ENCODE data around the gene PHKG2. TPM values are rescaled to one million over a fixed set of nuclear protein-coding genes. Genes with fewer than 3 reads are reported as not detected.

Gene PHKG2
- total and polyA plus RNA-seq, 3 donors from 2014 or later, result 78.4 to 312 (median 129) TPM

DNA sequence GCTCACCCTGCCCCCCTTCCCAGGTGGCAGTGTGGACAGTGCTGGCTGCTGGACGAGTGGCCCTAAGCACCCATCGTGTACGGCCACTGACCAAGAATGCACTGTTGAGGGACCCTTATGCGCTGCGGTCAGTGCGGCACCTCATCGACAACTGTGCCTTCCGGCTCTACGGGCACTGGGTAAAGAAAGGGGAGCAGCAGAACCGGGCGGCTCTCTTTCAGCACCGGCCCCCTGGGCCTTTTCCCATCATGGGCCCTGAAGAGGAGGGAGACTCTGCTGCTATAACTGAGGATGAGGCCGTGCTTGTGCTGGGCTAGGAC is 8.5 kb downstream of the PHKG2 start:
- intact Hi-C loops (cut with DNase I; ENCODE audit: low total_unique reads), result no loop called here
- TF ChIP-seq POLR2A (IDR thresholded peaks at IDR 0.05), result no peak
- TF ChIP-seq, protein P1, sequence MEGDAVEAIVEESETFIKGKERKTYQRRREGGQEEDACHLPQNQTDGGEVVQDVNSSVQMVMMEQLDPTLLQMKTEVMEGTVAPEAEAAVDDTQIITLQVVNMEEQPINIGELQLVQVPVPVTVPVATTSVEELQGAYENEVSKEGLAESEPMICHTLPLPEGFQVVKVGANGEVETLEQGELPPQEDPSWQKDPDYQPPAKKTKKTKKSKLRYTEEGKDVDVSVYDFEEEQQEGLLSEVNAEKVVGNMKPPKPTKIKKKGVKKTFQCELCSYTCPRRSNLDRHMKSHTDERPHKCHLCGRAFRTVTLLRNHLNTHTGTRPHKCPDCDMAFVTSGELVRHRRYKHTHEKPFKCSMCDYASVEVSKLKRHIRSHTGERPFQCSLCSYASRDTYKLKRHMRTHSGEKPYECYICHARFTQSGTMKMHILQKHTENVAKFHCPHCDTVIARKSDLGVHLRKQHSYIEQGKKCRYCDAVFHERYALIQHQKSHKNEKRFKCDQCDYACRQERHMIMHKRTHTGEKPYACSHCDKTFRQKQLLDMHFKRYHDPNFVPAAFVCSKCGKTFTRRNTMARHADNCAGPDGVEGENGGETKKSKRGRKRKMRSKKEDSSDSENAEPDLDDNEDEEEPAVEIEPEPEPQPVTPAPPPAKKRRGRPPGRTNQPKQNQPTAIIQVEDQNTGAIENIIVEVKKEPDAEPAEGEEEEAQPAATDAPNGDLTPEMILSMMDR (IDR thresholded peaks at IDR 0.05), result no peak
- 90 to 93% methylated on average over 10 to 13 of the region's 13 CpGs for WGBS, 2 donors
- Histone ChIP-seq H3K27ac (no peak overlapping the region), H3K9me3 (no peaks in the 10 kb centered on the region), H3K27me3 (no peaks in the 10 kb centered on the region), H3K36me3 (ENCODE audit: low read depth, missing control alignments) (no peaks in the 10 kb centered on the region), H3K4me1 (peaks cover 7% of the 10 kb centered on the region), H3K4me3 (no peak overlapping the region)
- DNase-seq, result no peak

DNA sequence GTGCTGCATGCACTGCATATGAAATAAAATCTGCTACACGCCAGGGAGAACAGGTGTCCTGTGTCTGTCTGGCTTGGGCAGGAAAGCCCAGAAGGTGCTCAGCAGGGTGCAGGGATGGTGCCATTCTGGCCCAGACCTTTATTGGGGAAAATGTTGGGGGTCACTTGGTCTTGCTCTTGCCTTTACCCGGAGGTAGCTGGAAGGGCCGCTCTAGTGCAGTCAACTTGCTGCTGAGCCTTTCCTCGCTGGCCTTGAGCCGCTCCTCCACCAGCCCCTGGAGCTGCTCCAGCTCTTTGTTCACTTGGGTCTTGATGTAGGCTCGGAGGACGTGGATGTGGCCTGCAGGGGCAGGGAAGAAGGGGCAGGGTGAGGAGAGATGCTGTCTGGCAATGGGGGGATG is 9.1 kb downstream of the PHKG2 start:
- TF ChIP-seq POLR2A (IDR thresholded peaks at IDR 0.05), result no peak
- TF ChIP-seq, protein P1 (IDR thresholded peaks at IDR 0.05), result no peak
- DNase-seq, result peak; percentile 61
- 53 to 61% methylated on average over 5 to 7 of the region's 7 CpGs for WGBS, 2 donors

DNA sequence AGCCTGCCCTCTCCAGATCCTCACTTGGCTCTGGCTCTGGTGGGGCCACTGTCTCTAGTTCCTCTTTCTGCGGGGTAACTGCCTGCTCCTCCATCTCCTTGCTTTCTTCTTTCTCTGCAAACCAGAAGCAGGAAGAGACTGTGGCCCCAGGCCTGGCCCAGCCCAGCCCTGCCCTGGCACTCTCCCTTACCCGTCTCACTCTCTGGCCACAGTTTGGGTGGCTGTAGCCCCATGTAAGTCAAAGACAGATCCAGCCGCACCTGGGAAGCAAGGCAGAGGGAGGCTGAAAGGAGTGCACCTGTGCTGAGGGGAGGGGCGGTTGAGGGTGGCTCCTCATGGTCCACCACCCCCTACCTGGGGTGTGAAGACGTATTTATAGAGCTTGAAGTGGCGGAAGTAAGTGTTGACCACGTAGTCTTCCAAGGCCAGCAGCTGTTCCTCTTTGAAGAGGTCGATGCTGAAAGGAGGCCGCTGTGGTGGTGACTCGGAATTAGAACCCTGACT is 10.8 kb downstream of the PHKG2 start:
- Histone ChIP-seq H3K27me3 (no peaks in the 10 kb centered on the region), H3K9me3 (no peaks in the 10 kb centered on the region), H3K36me3 (ENCODE audit: low read depth, missing control alignments) (no peaks in the 10 kb centered on the region), H3K4me3 (no peak overlapping the region), H3K4me1 (peaks cover 22% of the 10 kb centered on the region), H3K27ac (no peak overlapping the region)
- intact Hi-C loops (cut with DNase I; ENCODE audit: low total_unique reads), result no loop called here
- TF ChIP-seq POLR2A (IDR thresholded peaks at IDR 0.05), result no peak
- TF ChIP-seq, protein P1 (IDR thresholded peaks at IDR 0.05), result no peak
- no peak for DNase-seq
- WGBS, 2 donors, result 74 to 81% methylated on average over 10 of the region's 10 CpGs

More for the DNA sequence above, 9.1 kb downstream of the PHKG2 start:
- no peak overlapping the region for H3K27ac ChIP-seq
- intact Hi-C loops (cut with DNase I; ENCODE audit: low total_unique reads), result no loop called here
- no peak overlapping the region for H3K4me3 ChIP-seq
- no peaks in the 10 kb centered on the region for H3K27me3 ChIP-seq
- no peaks in the 10 kb centered on the region for H3K9me3 ChIP-seq
- H3K36me3 ChIP-seq (ENCODE audit: low read depth, missing control alignments), result no peaks in the 10 kb centered on the region
- peaks cover 7% of the 10 kb centered on the region for H3K4me1 ChIP-seq

DNA sequence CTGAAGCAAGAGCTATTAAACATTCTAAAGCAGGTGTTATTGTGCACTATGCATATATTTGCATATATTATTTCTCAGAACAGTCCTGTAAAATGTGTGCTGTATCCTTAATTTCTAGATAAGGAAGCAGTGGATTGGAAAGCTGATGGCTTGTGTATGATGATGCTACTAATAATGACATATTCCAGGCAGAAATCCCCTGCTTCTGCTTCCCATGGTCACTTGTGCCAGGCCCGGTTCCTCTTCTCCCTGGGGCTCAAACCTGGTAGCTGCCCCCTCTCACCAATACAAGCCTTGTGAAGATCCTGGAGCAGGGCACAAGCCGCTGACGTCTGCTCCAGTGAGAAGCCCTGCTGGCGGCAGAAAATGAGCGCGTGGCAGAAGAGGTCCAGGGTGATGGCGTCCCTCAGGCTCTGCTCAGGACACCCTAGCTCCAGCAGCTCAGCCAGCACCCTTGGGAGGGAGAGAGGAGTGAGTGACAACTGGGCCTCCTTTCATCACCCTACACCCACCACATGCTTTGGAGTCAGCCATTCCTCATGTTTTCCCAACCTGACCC is 11.9 kb downstream of the PHKG2 start:
- H3K36me3 ChIP-seq (ENCODE audit: low read depth, missing control alignments), result no peaks in the 10 kb centered on the region
- H3K4me1 ChIP-seq, result peaks cover 22% of the 10 kb centered on the region
- intact Hi-C loops (cut with DNase I; ENCODE audit: low total_unique reads), result no loop called here
- H3K27me3 ChIP-seq, result no peaks in the 10 kb centered on the region
- H3K27ac ChIP-seq, result no peak overlapping the region
- H3K4me3 ChIP-seq, result no peak overlapping the region
- WGBS, 2 donors, result 87 to 90% methylated on average over 7 of the region's 7 CpGs
- DNase-seq, result no peak
- TF ChIP-seq, protein P1 (IDR thresholded peaks at IDR 0.05), result no peak
- no peak for TF ChIP-seq POLR2A (IDR thresholded peaks at IDR 0.05)
- no peaks in the 10 kb centered on the region for H3K9me3 ChIP-seq
